Stimulated activated CD4-positive, alpha-beta T cell treated with anti-CD3 and anti-CD28 coated beads, Interleukin-4, amount 100 ng/mL, for 1 hour (primary cell): ENCODE results near the gene HMGCL.
A peak's percentile ranks its signal among the peaks of the same experiment; 100 is the strongest.

Experiments
- DNase-seq: peaks from one replicate; pipeline ENCODE4 v3.0.0-alpha.2; 2020

Gene HMGCL

GRCh38 chr1:23772854-23773242, 52.4 kb downstream of the HMGCL start:
- no peak for DNase-seq

GRCh38 chr1:23772049-23772853, 53.0 kb downstream of the HMGCL start:
- DNase-seq, result peak; percentile 87

DNA sequence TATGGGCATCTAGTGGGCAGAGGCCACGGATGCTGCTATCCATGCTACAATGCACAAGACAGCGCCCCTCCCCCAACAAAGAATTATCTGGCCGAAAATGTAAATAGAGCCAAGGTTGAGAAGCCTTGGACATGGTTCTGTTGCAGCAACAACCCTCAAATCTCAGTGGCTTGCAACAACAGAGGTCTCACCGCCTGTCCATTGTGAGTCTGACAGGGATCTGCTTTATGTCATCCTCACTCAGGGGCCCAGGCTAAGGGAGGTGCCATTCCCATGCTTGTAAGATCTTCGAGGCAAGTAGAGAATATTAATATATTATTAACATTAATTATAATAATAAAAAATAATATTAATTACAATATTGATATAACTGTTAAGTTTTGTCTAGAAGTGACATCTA, 56.5 kb downstream of the HMGCL start:
- no peak for DNase-seq

GRCh38 chr1:23763041-23763577, 62.1 kb downstream of the HMGCL start:
- no peak for DNase-seq

- no peak for DNase-seq
Measured at GRCh38 chr1:23759277-23759676, 66.0 kb downstream of the HMGCL start.

DNA sequence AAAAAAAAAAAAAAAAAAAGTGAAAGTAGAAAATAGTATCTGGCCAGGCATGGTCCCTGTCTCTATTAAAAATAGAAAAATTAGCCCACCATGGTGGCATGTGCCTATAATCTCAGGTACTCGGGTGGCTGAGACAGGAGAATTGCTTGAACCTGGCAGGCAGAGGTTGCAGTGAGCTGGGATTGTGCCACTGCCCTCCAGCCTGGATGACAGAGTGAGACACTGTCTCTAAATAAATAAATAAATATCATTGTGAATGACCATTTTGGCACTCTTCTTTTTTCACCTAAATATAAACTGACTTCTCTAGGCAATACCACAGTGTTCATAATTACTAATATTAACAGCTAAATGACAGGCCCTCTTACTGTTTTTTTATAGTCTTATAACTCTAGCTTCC, 67.4 kb downstream of the HMGCL start:
- no peak for DNase-seq

GRCh38 chr1:23756676-23757075, 68.6 kb downstream of the HMGCL start:
- DNase-seq, result no peak

- DNase-seq, result no peak
Measured at GRCh38 chr1:23752909-23753308, 72.3 kb downstream of the HMGCL start.
